HepG2 (cell line): Measurements from ENCODE around the gene ALMS1. TPM values are rescaled to one million over a fixed set of nuclear protein-coding genes. Genes with fewer than 3 reads are reported as not detected.

Experiments
- ATAC-seq: fragments of 200-7000 bp; cut with Tn5 transposase; 3 replicates; pipeline ENCODE4 v1.9.1; 2020; ENCODE audit warnings: mild to moderate bottlenecking, moderate library complexity
- BruUV-seq: library from RNA; stranded (reverse); fragments of 400-500 nt; replicated peaks from 2 replicates; lab custom pipeline; 2021; lab: Mats Ljungman, UMichigan
- CTCF ChIA-PET: fragments of 300-600 bp; formaldehyde crosslinking; extraction: SDS; loops from one replicate; lab custom pipeline; 2021; ENCODE audit warnings: low total read pairs, inconsistent platforms, low intra/inter-chr PET ratio; lab: Yijun Ruan, JAX
- POLR2A ChIA-PET: fragments of 350-600 bp; sonication (Branson Sonifier 250); formaldehyde crosslinking; loops from one replicate; lab custom pipeline; 2020; ENCODE audit warnings: antibody characterized with exemption, inconsistent platforms; lab: Yijun Ruan, JAX
- DNase-seq: peaks from one replicate; pipeline ENCODE4 v3.0.0-alpha.2; 2015; ENCODE audit warnings: low spot score
- FAIRE-seq: peaks from 3 replicates; lab custom pipeline; 2011; peaks lifted over from hg19 to GRCh38; lab: Jason Lieb, UNC
- H2AFZ ChIP-seq: one replicate; pipeline ENCODE4 v1.6.1; 2011; ENCODE audit warnings: low read length, inconsistent platforms
- H3K27ac ChIP-seq: fragments of 300-600 bp; 3 replicates; pipeline ENCODE4 v1.8.0; 2011; ENCODE audit warnings: mixed run types, mild to moderate bottlenecking, mixed read lengths, low read length, inconsistent platforms; ENCODE audit not compliant: insufficient read depth; ENCODE audit errors: extremely low read length
- H3K27me3 ChIP-seq, 2 experiments: fragments of 200-600 bp in 1 of 2; 2 replicates in 1 of 2; 3 replicates in 1 of 2; pipeline versions ENCODE4 v1.6.0 to v1.8.0; 2011; ENCODE audit warnings: low read length in 2 of 2, mild to moderate bottlenecking in 2 of 2, moderate library complexity in 2 of 2, inconsistent platforms in 1 of 2; ENCODE audit not compliant: insufficient read depth in 2 of 2, control insufficient read depth in 1 of 2
- H3K36me3 ChIP-seq, 2 experiments: fragments of 200-600 bp in 1 of 2; replicated peaks in 1 of 2; 2 replicates in 1 of 2; 3 replicates in 1 of 2; pipeline versions ENCODE4 v1.5.1 to v1.8.0; 2011; ENCODE audit warnings: low read length in 2 of 2, inconsistent platforms in 1 of 2; ENCODE audit not compliant: insufficient read depth in 2 of 2, control insufficient read depth in 1 of 2
- H3K4me1 ChIP-seq: 2 replicates; pipeline ENCODE4 v1.5.1; 2012; ENCODE audit warnings: low read length, inconsistent platforms; ENCODE audit not compliant: insufficient read depth
- H3K4me2 ChIP-seq: 2 replicates; pipeline ENCODE4 v1.6.0; 2011; ENCODE audit warnings: low read depth, low read length, inconsistent platforms
- H3K4me3 ChIP-seq, 3 experiments: fragments of 200-600 bp in 1 of 3; sonication (generic), shearing (Covaris generic) in 1 of 3; replicated peaks in 1 of 3; 2 replicates each; pipeline ENCODE4 v1.5.1; 2011 to 2016; ENCODE audit warnings: low read length in 3 of 3, inconsistent platforms in 2 of 3, low read depth in 2 of 3, mild to moderate bottlenecking in 2 of 3, control low read depth in 1 of 3, mixed read lengths in 1 of 3; ENCODE audit not compliant: insufficient read depth in 1 of 3
- H3K79me2 ChIP-seq: one replicate; pipeline ENCODE4 v1.6.1; 2011; ENCODE audit warnings: low read length, inconsistent platforms; ENCODE audit not compliant: insufficient read depth
- H3K9ac ChIP-seq: 2 replicates; pipeline ENCODE4 v1.6.0; 2011; ENCODE audit warnings: mild to moderate bottlenecking, low read depth, low read length, inconsistent platforms; ENCODE audit not compliant: insufficient read depth
- H3K9me3 ChIP-seq: 2 replicates; pipeline ENCODE4 v1.5.1; 2012; ENCODE audit warnings: mild to moderate bottlenecking, low read length
- H4K20me1 ChIP-seq: 2 replicates; pipeline ENCODE4 v1.6.0; 2011; ENCODE audit warnings: inconsistent platforms, mild to moderate bottlenecking, low read length, moderate library complexity; ENCODE audit not compliant: insufficient read depth
- AHR ChIP-seq: IDR thresholded peaks from 2 replicates; pipeline ENCODE4 v1.6.1; 2018; ENCODE audit warnings: missing genetic modification reagents, missing compliant biosample characterization
- CC2D1A ChIP-seq: sonication (generic); formaldehyde crosslinking; IDR thresholded peaks from 2 replicates; pipeline ENCODE4 v1.8.1; 2023; ENCODE audit warnings: mild to moderate bottlenecking, missing genetic modification reagents
- KLF11 ChIP-seq: IDR thresholded peaks from 2 replicates; pipeline ENCODE4 v1.6.1; 2016; ENCODE audit warnings: missing compliant biosample characterization
- MTF2 ChIP-seq: sonication (generic); formaldehyde crosslinking; IDR thresholded peaks from 2 replicates; pipeline ENCODE4 v1.5.0; 2020; ENCODE audit warnings: missing genetic modification reagents, borderline replicate concordance
- NAIF1 ChIP-seq: sonication (generic); formaldehyde crosslinking; IDR thresholded peaks from 2 replicates; pipeline ENCODE4 v1.5.0; 2020; ENCODE audit warnings: mild to moderate bottlenecking, missing genetic modification reagents, borderline replicate concordance
- NFRKB ChIP-seq: fragments of 450-650 bp; IDR thresholded peaks from 2 replicates; pipeline ENCODE4 v1.6.1; 2017
- PHF21A ChIP-seq: sonication (generic); formaldehyde crosslinking; IDR thresholded peaks from 2 replicates; pipeline ENCODE4 v1.5.0; 2020; ENCODE audit warnings: mild to moderate bottlenecking, missing genetic modification reagents
- SMARCC2 ChIP-seq: fragments of 450-650 bp; IDR thresholded peaks from 2 replicates; pipeline ENCODE4 v1.6.1; 2017; ENCODE audit warnings: antibody characterized with exemption, mild to moderate bottlenecking
- ZNF121 ChIP-seq: sonication (generic); formaldehyde crosslinking; IDR thresholded peaks from 2 replicates; pipeline ENCODE4 v1.5.0; 2020; ENCODE audit warnings: mild to moderate bottlenecking, missing genetic modification reagents
- ZNF44 ChIP-seq: sonication (generic); formaldehyde crosslinking; IDR thresholded peaks from 2 replicates; pipeline ENCODE4 v1.5.1; 2020; ENCODE audit warnings: mild to moderate bottlenecking, missing genetic modification reagents
- ZNF460 ChIP-seq: sonication (generic); formaldehyde crosslinking; IDR thresholded peaks from 2 replicates; pipeline ENCODE4 v1.5.1; 2020; ENCODE audit warnings: missing genetic modification reagents, mild to moderate bottlenecking, borderline replicate concordance
- ZNF501 ChIP-seq: sonication (generic); formaldehyde crosslinking; IDR thresholded peaks from 2 replicates; pipeline ENCODE4 v1.5.1; 2020; ENCODE audit warnings: mild to moderate bottlenecking, moderate library complexity, missing genetic modification reagents
- ZNF841 ChIP-seq: sonication (generic); formaldehyde crosslinking; IDR thresholded peaks from 2 replicates; pipeline ENCODE4 v1.8.1; 2023; ENCODE audit warnings: missing genetic modification reagents, borderline replicate concordance
- ZSCAN25 ChIP-seq: sonication (generic); formaldehyde crosslinking; IDR thresholded peaks from 2 replicates; pipeline ENCODE4 v1.8.0; 2022; ENCODE audit warnings: mild to moderate bottlenecking, missing genetic modification reagents
- WGBS: methylation state at CpG from one replicate; pipeline ENCODE4 v1.1.6; 2017; ENCODE audit warnings: low lambda C conversion rate; 5-methylcytosine and 5-hydroxymethylcytosine counted together
- in situ Hi-C: cut with HindIII; loops from 2 replicates; pipeline ENCODE4 v1.10.0; 2017; ENCODE audit warnings: low pct_unique_long_range_greater_than_20kb; ENCODE audit not compliant: extremely low pct_ligation_motif_present
- intact Hi-C: fragments of 100-400 bp; cut with micrococcal nuclease; formaldehyde crosslinking; loops from one replicate; pipeline ENCODE4 v1.10.0; 2022; ENCODE audit not compliant: unreplicated experiment
- polyA plus RNA-seq, 8 experiments: library from polyadenylated mRNA; depleted of rRNA in 3 of 8; stranded (reverse) in 7 of 8; unstranded in 1 of 8; fragments of >200 nt; fragmentation: Illumina TruSeq in 4 of 8; extraction: Trizol in 4 of 8; gene quantifications; 2 replicates each; pipeline versions ENCODE4 v1.2.1 to v1.2.3, GENCODE V29; 2011 to 2016; ENCODE audit warnings: low read depth in 4 of 8, missing spikeins in 1 of 8, mixed read lengths in 1 of 8; ENCODE audit not compliant: insufficient read depth in 1 of 8
- total RNA-seq, 5 experiments: library from RNA; depleted of rRNA; stranded (reverse); fragments of >200 nt; fragmentation: Illumina TruSeq; extraction: Trizol; gene quantifications; 2 replicates each; pipeline ENCODE4 v1.2.3, GENCODE V29; 2016; ENCODE audit warnings: low read depth in 1 of 5
- TF ChIP-seq, protein P1 (sequence below): sonication (generic); formaldehyde crosslinking; IDR thresholded peaks from 2 replicates; pipeline ENCODE4 v1.9.0; 2021; ENCODE audit warnings: mild to moderate bottlenecking, missing genetic modification reagents

Gene ALMS1
- total and polyA plus RNA-seq, 2 of the 13 experiments (the other 11 are each of a cell fraction or from before 2014, with no cell fraction given), result 12.9 to 21.2 TPM

DNA sequence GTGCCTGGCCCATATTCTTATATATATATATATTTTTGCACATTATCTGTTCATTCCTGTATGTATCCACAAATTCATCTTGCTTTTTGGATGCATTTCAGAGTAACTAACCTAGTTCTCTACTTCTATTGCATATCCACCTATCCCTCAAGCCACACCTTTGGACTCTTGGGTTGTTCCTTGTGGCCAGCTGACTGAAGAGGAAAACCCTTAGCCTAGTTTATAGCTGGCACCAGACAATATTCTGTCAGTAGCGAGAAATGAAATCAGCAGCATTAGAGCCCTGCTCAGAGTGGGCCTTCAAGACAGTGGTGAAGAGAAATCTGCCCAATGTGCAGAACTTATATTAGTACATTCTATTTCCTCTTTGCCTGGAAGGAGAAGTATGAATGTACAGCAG is 19.6 kb upstream of the ALMS1 start:
- Histone ChIP-seq H3K79me2 (no peaks in the 10 kb centered on the region), H4K20me1 (no peaks in the 10 kb centered on the region), H3K4me3 (no peak overlapping the region), H3K27ac (no peak overlapping the region), H3K9ac (no peak overlapping the region), H3K4me2 (no peak overlapping the region), H3K4me1 (no peaks in the 10 kb centered on the region), H2AFZ (no peak overlapping the region), H3K27me3 (peaks cover 0 to 13% of the 10 kb centered on the region in 2 experiments; a peak in 4 of 5 replicates), H3K36me3 (no peaks in the 10 kb centered on the region), H3K9me3 (no peaks in the 10 kb centered on the region)
- ATAC-seq, result no peak
- WGBS, result 47% methylated on average over 1 of the region's 1 CpG
- BruUV-seq, result no TSS peak
- TF ChIP-seq ZNF501 (CRISPR knock-in tag), result no peak
- TF ChIP-seq ZNF121 (CRISPR knock-in tag), result no peak
- TF ChIP-seq SMARCC2, result no peak
- TF ChIP-seq NAIF1 (CRISPR knock-in tag), result no peak
- TF ChIP-seq AHR (CRISPR knock-in tag), result no peak
- no peak for TF ChIP-seq NFRKB
- no peak for TF ChIP-seq CC2D1A
- TF ChIP-seq KLF11 (CRISPR knock-in tag), result no peak
- TF ChIP-seq MTF2, result no peak
- TF ChIP-seq ZNF841, result no peak
- no peak for TF ChIP-seq ZNF460
- no peak for TF ChIP-seq ZSCAN25 (CRISPR knock-in tag)
- CTCF ChIA-PET, result no interaction called here
- POLR2A ChIA-PET, result no interaction called here
- in situ Hi-C loops (no loop called here), intact Hi-C loops (no loop called here)
- FAIRE-seq, result no peak
- no peak for DNase-seq

DNA sequence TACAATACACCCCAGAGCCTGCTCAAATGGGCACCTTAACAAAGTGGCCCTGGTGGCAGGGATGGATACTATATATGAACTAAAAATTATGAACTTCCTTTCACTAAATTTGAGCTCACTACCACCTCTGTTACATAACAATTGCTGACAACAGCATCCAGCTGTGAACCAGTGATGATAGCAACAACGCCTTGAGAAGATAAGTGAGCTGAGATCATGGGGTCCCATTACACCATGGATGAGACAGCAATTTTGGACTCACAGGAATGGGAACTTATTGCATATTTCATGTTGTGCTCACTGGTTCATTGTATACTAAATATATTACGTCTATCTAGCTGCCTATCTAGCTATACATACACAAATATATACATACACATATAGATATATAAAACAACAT is 16.9 kb upstream of the ALMS1 start:
- in situ Hi-C loops (no loop called here), intact Hi-C loops (no loop called here)
- H3K79me2 ChIP-seq, result no peaks in the 10 kb centered on the region
- no peaks in the 10 kb centered on the region for H3K4me1 ChIP-seq
- no peak overlapping the region for H3K27ac ChIP-seq
- no peak for DNase-seq
- POLR2A ChIA-PET, result no interaction called here
- CTCF ChIA-PET, result no interaction called here
- TF ChIP-seq ZNF44 (CRISPR knock-in tag), result no peak
- TF ChIP-seq, protein P1, sequence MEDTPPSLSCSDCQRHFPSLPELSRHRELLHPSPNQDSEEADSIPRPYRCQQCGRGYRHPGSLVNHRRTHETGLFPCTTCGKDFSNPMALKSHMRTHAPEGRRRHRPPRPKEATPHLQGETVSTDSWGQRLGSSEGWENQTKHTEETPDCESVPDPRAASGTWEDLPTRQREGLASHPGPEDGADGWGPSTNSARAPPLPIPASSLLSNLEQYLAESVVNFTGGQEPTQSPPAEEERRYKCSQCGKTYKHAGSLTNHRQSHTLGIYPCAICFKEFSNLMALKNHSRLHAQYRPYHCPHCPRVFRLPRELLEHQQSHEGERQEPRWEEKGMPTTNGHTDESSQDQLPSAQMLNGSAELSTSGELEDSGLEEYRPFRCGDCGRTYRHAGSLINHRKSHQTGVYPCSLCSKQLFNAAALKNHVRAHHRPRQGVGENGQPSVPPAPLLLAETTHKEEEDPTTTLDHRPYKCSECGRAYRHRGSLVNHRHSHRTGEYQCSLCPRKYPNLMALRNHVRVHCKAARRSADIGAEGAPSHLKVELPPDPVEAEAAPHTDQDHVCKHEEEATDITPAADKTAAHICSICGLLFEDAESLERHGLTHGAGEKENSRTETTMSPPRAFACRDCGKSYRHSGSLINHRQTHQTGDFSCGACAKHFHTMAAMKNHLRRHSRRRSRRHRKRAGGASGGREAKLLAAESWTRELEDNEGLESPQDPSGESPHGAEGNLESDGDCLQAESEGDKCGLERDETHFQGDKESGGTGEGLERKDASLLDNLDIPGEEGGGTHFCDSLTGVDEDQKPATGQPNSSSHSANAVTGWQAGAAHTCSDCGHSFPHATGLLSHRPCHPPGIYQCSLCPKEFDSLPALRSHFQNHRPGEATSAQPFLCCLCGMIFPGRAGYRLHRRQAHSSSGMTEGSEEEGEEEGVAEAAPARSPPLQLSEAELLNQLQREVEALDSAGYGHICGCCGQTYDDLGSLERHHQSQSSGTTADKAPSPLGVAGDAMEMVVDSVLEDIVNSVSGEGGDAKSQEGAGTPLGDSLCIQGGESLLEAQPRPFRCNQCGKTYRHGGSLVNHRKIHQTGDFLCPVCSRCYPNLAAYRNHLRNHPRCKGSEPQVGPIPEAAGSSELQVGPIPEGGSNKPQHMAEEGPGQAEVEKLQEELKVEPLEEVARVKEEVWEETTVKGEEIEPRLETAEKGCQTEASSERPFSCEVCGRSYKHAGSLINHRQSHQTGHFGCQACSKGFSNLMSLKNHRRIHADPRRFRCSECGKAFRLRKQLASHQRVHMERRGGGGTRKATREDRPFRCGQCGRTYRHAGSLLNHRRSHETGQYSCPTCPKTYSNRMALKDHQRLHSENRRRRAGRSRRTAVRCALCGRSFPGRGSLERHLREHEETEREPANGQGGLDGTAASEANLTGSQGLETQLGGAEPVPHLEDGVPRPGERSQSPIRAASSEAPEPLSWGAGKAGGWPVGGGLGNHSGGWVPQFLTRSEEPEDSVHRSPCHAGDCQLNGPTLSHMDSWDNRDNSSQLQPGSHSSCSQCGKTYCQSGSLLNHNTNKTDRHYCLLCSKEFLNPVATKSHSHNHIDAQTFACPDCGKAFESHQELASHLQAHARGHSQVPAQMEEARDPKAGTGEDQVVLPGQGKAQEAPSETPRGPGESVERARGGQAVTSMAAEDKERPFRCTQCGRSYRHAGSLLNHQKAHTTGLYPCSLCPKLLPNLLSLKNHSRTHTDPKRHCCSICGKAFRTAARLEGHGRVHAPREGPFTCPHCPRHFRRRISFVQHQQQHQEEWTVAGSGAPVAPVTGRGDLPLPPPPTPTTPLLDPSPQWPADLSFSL (CRISPR knock-in tag), result no peak
- no peak for TF ChIP-seq PHF21A
- H4K20me1 ChIP-seq, result no peaks in the 10 kb centered on the region
- H2AFZ ChIP-seq, result no peak overlapping the region
- no TSS peak for BruUV-seq
- ATAC-seq, result no peak
- 31% methylated on average over 2 of the region's 2 CpGs for WGBS
- no peak for FAIRE-seq
- H3K36me3 ChIP-seq, result no peaks in the 10 kb centered on the region
- H3K4me3 ChIP-seq, result no peak overlapping the region
- H3K27me3 ChIP-seq, result peaks cover 0 to 23% of the 10 kb centered on the region in 2 experiments; a peak in 4 of 5 replicates
- no peak overlapping the region for H3K4me2 ChIP-seq
- no peaks in the 10 kb centered on the region for H3K9me3 ChIP-seq
- no peak overlapping the region for H3K9ac ChIP-seq
